ENCODE data around the gene FYN. TPM values are rescaled to one million over a fixed set of nuclear protein-coding genes. Genes with fewer than 3 reads are reported as not detected.

FYN gene
- total RNA-seq, 2 donors from 2014 or later: 11.3 to 21.5 TPM

- H3K4me1 ChIP-seq: peaks cover 8% of the 10 kb centered on the region
- DNase-seq: no peak
- no peak overlapping the region for H3K4me3 ChIP-seq
- no peak overlapping the region for H3K9ac ChIP-seq (ENCODE audit: low read depth in 2 of 2, low read length in 2 of 2)
- intact Hi-C loops (cut with DNase I): no loop called here
- no peaks in the 10 kb centered on the region for H3K36me3 ChIP-seq
- no peaks in the 10 kb centered on the region for H3K27me3 ChIP-seq
- no peaks in the 10 kb centered on the region for H3K9me3 ChIP-seq
- no peak overlapping the region for H3K27ac ChIP-seq
- no peak for TF ChIP-seq CTCF (IDR thresholded peaks at IDR 0.05)
Measured at GRCh38 chr6:111707773-111708172, 165.5 kb downstream of the FYN start.

GRCh38 chr6:111706841-111707391, 166.3 kb downstream of the FYN start:
- Histone ChIP-seq H3K36me3 (no peaks in the 10 kb centered on the region), H3K27ac (no peak overlapping the region)
- intact Hi-C loops (cut with DNase I): no loop called here

GRCh38 chr6:111703723-111704122, 169.5 kb downstream of the FYN start:
- intact Hi-C loops (cut with DNase I): no loop called here
- H3K9ac ChIP-seq (ENCODE audit: low read depth in 2 of 2, low read length in 2 of 2): no peak overlapping the region
- no peaks in the 10 kb centered on the region for H3K27me3 ChIP-seq
- no peak for TF ChIP-seq CTCF (IDR thresholded peaks at IDR 0.05)
- DNase-seq: no peak
- H3K4me3 ChIP-seq: no peak overlapping the region
- no peaks in the 10 kb centered on the region for H3K4me1 ChIP-seq
- H3K9me3 ChIP-seq: no peaks in the 10 kb centered on the region
- H3K36me3 ChIP-seq: no peaks in the 10 kb centered on the region
- H3K27ac ChIP-seq: no peak overlapping the region

More at GRCh38 chr6:111706841-111707391, 166.3 kb downstream of the FYN start:
- Histone ChIP-seq H3K4me3 (no peak overlapping the region), H3K9me3 (no peaks in the 10 kb centered on the region), H3K9ac (ENCODE audit: low read depth in 2 of 2, low read length in 2 of 2) (no peak overlapping the region), H3K27me3 (no peaks in the 10 kb centered on the region), H3K4me1 (peaks cover 8% of the 10 kb centered on the region)
- no peak for DNase-seq
- TF ChIP-seq CTCF (IDR thresholded peaks at IDR 0.05): no peak

GRCh38 chr6:111702268-111702667, 171.0 kb downstream of the FYN start:
- no peak overlapping the region for H3K9ac ChIP-seq (ENCODE audit: low read depth in 2 of 2, low read length in 2 of 2)
- no peaks in the 10 kb centered on the region for H3K4me1 ChIP-seq
- H3K4me3 ChIP-seq: no peak overlapping the region
- H3K27ac ChIP-seq: no peak overlapping the region
- H3K27me3 ChIP-seq: no peaks in the 10 kb centered on the region
- no peak for DNase-seq
- no peaks in the 10 kb centered on the region for H3K36me3 ChIP-seq
- no peaks in the 10 kb centered on the region for H3K9me3 ChIP-seq
- no peak for TF ChIP-seq CTCF (IDR thresholded peaks at IDR 0.05)
- intact Hi-C loops (cut with DNase I): no loop called here

GRCh38 chr6:111701146-111701545, 172.1 kb downstream of the FYN start:
- no peak for TF ChIP-seq CTCF (IDR thresholded peaks at IDR 0.05)
- Histone ChIP-seq H3K27ac (no peak overlapping the region), H3K9me3 (no peaks in the 10 kb centered on the region), H3K36me3 (no peaks in the 10 kb centered on the region), H3K9ac (ENCODE audit: low read depth in 2 of 2, low read length in 2 of 2) (no peak overlapping the region), H3K27me3 (no peaks in the 10 kb centered on the region), H3K4me1 (no peaks in the 10 kb centered on the region), H3K4me3 (no peak overlapping the region)
- intact Hi-C loops (cut with DNase I): no loop called here
- no peak for DNase-seq
